GM12801 (cell line): ENCODE measurements around the gene CYCS.

Experiments
- CTCF ChIP-seq: IDR thresholded peaks from one replicate; pipeline ENCODE4 v1.5.1; 2011; ENCODE audit warnings: control low read depth; ENCODE audit not compliant: insufficient read length; ENCODE audit errors: extremely low read depth

Gene CYCS

GRCh38 chr7:25083201-25083600 lies 41.9 kb downstream of the CYCS start:
- no peak for TF ChIP-seq CTCF

- TF ChIP-seq CTCF, result no peak
These were observed 48.0 kb downstream of the CYCS start for GRCh38 chr7:25077096-25077495.

- no peak for TF ChIP-seq CTCF
These were observed 49.6 kb downstream of the CYCS start for GRCh38 chr7:25075459-25075858.

- TF ChIP-seq CTCF, result no peak
These were observed 51.6 kb downstream of the CYCS start for GRCh38 chr7:25073451-25073850.
